Activated naive CD8-positive, alpha-beta T cell (primary cell): Measurements from ENCODE around the gene SPECC1.
"Not testable (repeated sequence)": the region's sequence is repeated elsewhere in the genome, so short reads cannot be mapped to it uniquely, and the experiment has no call there.

Source experiments
- H3K27ac Mint-ChIP-seq: one replicate; pipeline ENCODE4 v1.8.0; 2021; ENCODE audit warnings: mixed read lengths
- H3K27me3 Mint-ChIP-seq: one replicate; pipeline ENCODE4 v1.8.0; 2021; ENCODE audit warnings: mixed read lengths
- H3K36me3 Mint-ChIP-seq: one replicate; pipeline ENCODE4 v1.8.0; 2021; ENCODE audit warnings: mixed read lengths
- H3K4me1 Mint-ChIP-seq: one replicate; pipeline ENCODE4 v1.8.0; 2021; ENCODE audit warnings: low read depth, mixed read lengths
- H3K4me3 Mint-ChIP-seq: one replicate; pipeline ENCODE4 v1.8.0; 2021; ENCODE audit warnings: mild to moderate bottlenecking, mixed read lengths
- H3K9me3 Mint-ChIP-seq: one replicate; pipeline ENCODE4 v1.8.0; 2021; ENCODE audit warnings: low read depth, mixed read lengths

SPECC1 gene

DNA sequence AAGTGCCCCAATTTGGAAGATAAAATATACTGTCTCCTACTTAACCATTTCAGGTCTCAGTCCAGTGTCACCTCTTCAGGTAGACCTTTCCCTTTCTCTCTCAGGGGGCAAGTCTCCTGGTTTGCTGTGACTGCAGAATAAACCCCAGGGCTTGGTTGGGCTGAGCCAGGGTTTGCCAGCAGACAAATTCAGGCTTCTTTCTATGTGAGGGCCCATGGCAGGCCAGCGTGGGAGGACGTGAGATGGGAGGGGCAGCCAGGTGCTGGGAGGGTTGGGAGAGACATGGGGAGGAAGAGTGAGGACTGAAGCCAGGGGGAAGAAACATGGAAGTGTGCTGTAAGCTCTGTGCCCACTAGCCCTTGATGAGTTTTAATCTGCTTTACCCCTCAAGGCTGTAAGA, 163.2 kb downstream of the SPECC1 start:
- no peak overlapping the region for H3K27ac Mint-ChIP-seq
- no peaks in the 10 kb centered on the region for H3K4me1 Mint-ChIP-seq
- no peaks in the 10 kb centered on the region for H3K9me3 Mint-ChIP-seq
- H3K27me3 Mint-ChIP-seq: no peaks in the 10 kb centered on the region
- no peaks in the 10 kb centered on the region for H3K36me3 Mint-ChIP-seq
- H3K4me3 Mint-ChIP-seq: no peak overlapping the region

GRCh38 chr17:20173091-20173490, 163.9 kb downstream of the SPECC1 start:
- H3K27ac Mint-ChIP-seq: no peak overlapping the region
- H3K36me3 Mint-ChIP-seq: no peaks in the 10 kb centered on the region
- no peaks in the 10 kb centered on the region for H3K27me3 Mint-ChIP-seq

DNA sequence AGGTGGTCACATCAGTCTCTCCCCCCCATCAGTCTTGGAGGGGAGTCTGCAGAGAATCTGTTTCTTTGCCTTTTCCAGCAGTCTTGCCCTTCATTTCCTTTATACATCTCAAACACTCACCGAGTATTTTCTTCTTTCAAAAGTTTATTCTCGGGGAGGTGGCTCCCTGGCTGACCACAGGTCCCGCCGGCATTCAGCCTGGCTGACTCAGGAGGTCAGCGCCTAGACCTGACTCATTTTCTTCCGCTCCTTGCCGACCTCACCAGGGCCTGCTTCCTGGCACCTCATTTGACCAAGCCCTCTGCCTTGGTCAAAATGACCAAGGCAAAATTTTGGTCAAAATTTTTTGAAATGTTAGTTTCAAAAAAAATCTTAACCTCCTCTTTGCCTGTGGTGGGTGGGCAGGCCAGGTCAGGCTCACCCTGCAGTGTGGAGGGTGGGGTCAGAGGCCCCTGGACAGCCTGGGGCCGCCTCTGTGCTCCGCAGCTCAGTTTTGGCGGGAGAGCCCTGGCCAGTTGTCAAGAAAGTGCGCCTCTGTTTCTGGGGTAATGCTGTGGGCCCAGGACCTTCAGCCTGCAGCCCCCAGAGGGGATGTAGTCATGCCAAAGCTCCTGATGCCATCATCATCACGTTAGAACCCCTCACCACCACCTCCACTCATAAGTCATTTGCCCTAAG, 165.6 kb downstream of the SPECC1 start:
- H3K36me3 Mint-ChIP-seq: no peaks in the 10 kb centered on the region
- H3K4me3 Mint-ChIP-seq: no peak overlapping the region
- no peaks in the 10 kb centered on the region for H3K9me3 Mint-ChIP-seq
- no peaks in the 10 kb centered on the region for H3K4me1 Mint-ChIP-seq
- no peaks in the 10 kb centered on the region for H3K27me3 Mint-ChIP-seq
- no peak overlapping the region for H3K27ac Mint-ChIP-seq

More at GRCh38 chr17:20173091-20173490, 163.9 kb downstream of the SPECC1 start:
- H3K9me3 Mint-ChIP-seq: no peaks in the 10 kb centered on the region
- no peak overlapping the region for H3K4me3 Mint-ChIP-seq
- H3K4me1 Mint-ChIP-seq: no peaks in the 10 kb centered on the region

GRCh38 chr17:20179041-20179440, 169.9 kb downstream of the SPECC1 start:
- Mint-ChIP-seq H3K36me3 (no peaks in the 10 kb centered on the region), H3K9me3 (no peaks in the 10 kb centered on the region), H3K4me1 (no peaks in the 10 kb centered on the region), H3K27ac (no peak overlapping the region), H3K4me3 (no peak overlapping the region), H3K27me3 (peaks cover 1% of the 10 kb centered on the region)

- H3K27ac Mint-ChIP-seq: no peak overlapping the region
Measured at GRCh38 chr17:20180661-20181060, 171.5 kb downstream of the SPECC1 start.

GRCh38 chr17:20184181-20184580, 175.0 kb downstream of the SPECC1 start:
- Mint-ChIP-seq H3K27me3 (peaks cover 1% of the 10 kb centered on the region), H3K36me3 (no peaks in the 10 kb centered on the region), H3K27ac (no peak overlapping the region), H3K9me3 (no peaks in the 10 kb centered on the region), H3K4me3 (no peak overlapping the region), H3K4me1 (no peaks in the 10 kb centered on the region)

More at GRCh38 chr17:20180661-20181060, 171.5 kb downstream of the SPECC1 start:
- H3K4me1 Mint-ChIP-seq: no peaks in the 10 kb centered on the region
- peaks cover 1% of the 10 kb centered on the region for H3K27me3 Mint-ChIP-seq
- no peaks in the 10 kb centered on the region for H3K9me3 Mint-ChIP-seq
- H3K4me3 Mint-ChIP-seq: no peak overlapping the region
- H3K36me3 Mint-ChIP-seq: no peaks in the 10 kb centered on the region

- Mint-ChIP-seq H3K9me3 (no peaks in the 10 kb centered on the region), H3K4me1 (no peaks in the 10 kb centered on the region), H3K36me3 (no peaks in the 10 kb centered on the region), H3K27me3 (no peaks in the 10 kb centered on the region), H3K4me3 (no peak overlapping the region), H3K27ac (no peak overlapping the region)
Measured at GRCh38 chr17:20184977-20185619, 175.9 kb downstream of the SPECC1 start.

DNA sequence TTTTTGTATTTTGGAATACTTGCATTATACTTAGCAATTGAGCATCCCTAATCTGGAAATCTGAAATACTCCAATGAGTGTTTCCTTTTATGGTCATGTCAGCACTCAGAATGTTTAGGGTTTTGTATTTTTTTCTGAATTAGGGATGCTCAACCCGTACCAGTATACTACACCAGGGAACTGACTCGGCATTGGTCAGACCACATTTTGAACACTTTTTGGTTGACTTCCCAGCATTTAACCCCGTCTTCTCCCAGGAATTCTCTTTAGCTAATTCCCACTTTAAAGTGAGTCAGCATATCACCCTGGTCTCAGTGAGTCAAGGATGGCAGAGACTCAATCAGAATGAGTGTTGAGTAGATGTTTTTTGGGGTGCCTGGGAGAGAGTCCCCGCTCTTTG, 177.9 kb downstream of the SPECC1 start:
- Mint-ChIP-seq H3K4me3 (no peak overlapping the region), H3K27me3 (no peaks in the 10 kb centered on the region), H3K27ac (no peak overlapping the region), H3K4me1 (no peaks in the 10 kb centered on the region), H3K36me3 (no peaks in the 10 kb centered on the region), H3K9me3 (no peaks in the 10 kb centered on the region)

DNA sequence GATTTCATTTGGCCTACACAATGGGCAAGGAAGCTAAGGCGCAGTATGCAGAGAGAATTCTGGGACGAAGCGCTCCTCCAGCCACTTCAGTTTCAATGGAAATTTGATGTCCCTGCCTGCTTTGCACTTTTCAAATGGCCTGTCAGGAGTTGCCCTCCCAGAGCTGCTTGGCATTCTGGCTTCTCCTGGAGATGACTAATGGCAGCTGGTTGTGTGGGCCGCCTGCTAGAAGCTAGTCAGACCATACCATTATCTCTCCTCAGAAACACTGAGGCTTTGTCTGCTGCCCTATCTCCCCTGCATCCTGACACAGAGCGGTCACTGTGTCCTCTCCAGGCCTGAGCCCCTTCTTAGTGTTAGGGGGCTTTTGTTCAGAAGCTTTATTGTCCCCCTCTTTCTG, 180.1 kb downstream of the SPECC1 start:
- Mint-ChIP-seq H3K9me3 (no peaks in the 10 kb centered on the region), H3K27ac (no peak overlapping the region), H3K4me3 (no peak overlapping the region), H3K36me3 (no peaks in the 10 kb centered on the region), H3K4me1 (no peaks in the 10 kb centered on the region), H3K27me3 (no peaks in the 10 kb centered on the region)

GRCh38 chr17:20189979-20190378, 180.8 kb downstream of the SPECC1 start:
- Mint-ChIP-seq H3K4me1 (no peaks in the 10 kb centered on the region), H3K27ac (no peak overlapping the region), H3K9me3 (no peaks in the 10 kb centered on the region), H3K36me3 (no peaks in the 10 kb centered on the region), H3K4me3 (no peak overlapping the region), H3K27me3 (no peaks in the 10 kb centered on the region)

DNA sequence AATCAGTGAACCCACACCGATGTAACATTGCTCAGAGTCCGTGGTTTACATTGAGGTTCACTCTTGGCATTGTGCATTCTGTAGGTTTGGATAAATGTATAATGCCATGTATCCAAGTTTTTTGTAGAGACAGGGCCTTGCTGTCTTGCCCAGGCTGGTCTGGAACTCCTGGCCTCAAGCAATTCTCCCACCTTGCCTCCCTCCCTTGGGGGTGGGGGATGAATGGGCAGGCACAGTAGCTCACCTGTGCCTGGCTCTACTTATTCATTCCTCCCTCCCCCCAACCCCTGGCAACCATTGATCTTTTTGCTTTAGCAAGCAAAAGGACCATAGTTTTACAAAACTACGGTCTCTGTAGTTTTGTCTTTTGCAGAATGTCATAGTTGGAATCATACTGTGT, 181.4 kb downstream of the SPECC1 start:
- H3K4me1 Mint-ChIP-seq: no peaks in the 10 kb centered on the region
- no peak overlapping the region for H3K4me3 Mint-ChIP-seq
- H3K27ac Mint-ChIP-seq: no peak overlapping the region
- no peaks in the 10 kb centered on the region for H3K9me3 Mint-ChIP-seq
- H3K36me3 Mint-ChIP-seq: no peaks in the 10 kb centered on the region
- no peaks in the 10 kb centered on the region for H3K27me3 Mint-ChIP-seq

DNA sequence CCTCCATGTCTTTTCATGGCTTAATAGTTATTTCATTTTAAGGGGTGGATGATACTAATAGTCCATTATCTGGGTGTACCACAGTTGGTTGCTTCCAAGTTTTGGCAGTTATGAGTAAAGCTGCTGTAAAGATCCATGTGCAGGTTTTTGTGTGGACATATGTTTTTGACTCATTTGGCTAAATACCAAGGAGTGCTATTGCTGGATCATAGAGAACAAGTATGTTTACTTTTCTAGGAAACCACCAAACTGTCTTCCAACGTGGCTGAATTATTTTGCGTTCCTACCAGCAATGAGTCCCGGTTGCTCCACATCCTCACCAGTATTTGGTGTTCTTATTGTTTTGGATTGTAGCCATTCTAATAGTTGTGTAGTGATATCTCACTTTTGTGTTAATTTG, 181.9 kb downstream of the SPECC1 start:
- no peaks in the 10 kb centered on the region for H3K27me3 Mint-ChIP-seq
- no peak overlapping the region for H3K27ac Mint-ChIP-seq
- no peaks in the 10 kb centered on the region for H3K9me3 Mint-ChIP-seq
- H3K4me1 Mint-ChIP-seq: no peaks in the 10 kb centered on the region
- H3K4me3 Mint-ChIP-seq: no peak overlapping the region
- H3K36me3 Mint-ChIP-seq: no peaks in the 10 kb centered on the region

- not testable (repeated sequence) for H3K27me3 Mint-ChIP-seq, H3K4me3 Mint-ChIP-seq, H3K36me3 Mint-ChIP-seq, H3K9me3 Mint-ChIP-seq, H3K27ac Mint-ChIP-seq, H3K4me1 Mint-ChIP-seq
Measured at GRCh38 chr17:20196286-20196685, 187.1 kb downstream of the SPECC1 start.

- Mint-ChIP-seq H3K4me3 (no peak overlapping the region), H3K4me1 (no peaks in the 10 kb centered on the region), H3K27ac (no peak overlapping the region), H3K36me3 (peaks cover 6% of the 10 kb centered on the region), H3K27me3 (peaks cover 2% of the 10 kb centered on the region), H3K9me3 (peaks cover 3% of the 10 kb centered on the region)
Measured at GRCh38 chr17:20197272-20197926, 188.2 kb downstream of the SPECC1 start.

DNA sequence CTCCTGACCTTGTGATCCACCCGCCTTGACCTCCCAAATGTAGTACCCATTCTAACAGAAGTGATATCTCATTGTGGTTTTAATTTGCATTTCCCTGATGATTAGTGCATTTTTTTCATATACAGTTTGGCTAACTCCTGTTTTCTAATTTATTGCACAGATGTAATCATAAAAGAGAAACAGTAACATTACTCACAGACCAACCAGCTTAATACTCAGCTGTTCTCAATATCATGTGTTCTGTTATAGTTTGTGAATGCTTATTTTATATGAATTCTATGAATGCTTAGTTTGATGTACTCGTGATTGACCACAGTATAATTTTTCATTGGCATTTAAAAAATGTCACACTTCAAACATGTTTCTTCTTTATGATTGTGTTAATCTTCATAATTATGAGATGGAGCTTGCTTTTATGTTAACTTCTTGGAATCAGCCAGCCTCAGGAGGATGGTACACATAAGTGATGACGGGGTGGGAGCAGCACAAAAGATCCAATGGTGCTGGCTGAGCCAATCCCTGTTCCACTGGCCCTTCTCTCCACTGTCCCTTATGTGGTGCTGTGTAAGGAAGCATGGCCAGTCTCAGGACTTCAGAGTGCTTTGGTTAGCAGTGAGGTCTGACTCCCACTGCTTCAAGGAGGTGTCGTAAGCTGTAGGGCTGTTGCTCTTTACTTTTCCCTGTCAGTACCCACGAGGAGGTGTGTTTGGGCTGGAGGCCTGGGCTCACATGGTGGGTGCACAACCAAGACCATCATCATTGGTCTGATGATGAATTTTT, 191.0 kb downstream of the SPECC1 start:
- H3K4me3 Mint-ChIP-seq: no peak overlapping the region
- H3K4me1 Mint-ChIP-seq: peaks cover 3% of the 10 kb centered on the region
- H3K36me3 Mint-ChIP-seq: peaks cover 6% of the 10 kb centered on the region
- no peak overlapping the region for H3K27ac Mint-ChIP-seq
- H3K9me3 Mint-ChIP-seq: peaks cover 3% of the 10 kb centered on the region
- H3K27me3 Mint-ChIP-seq: peaks cover 2% of the 10 kb centered on the region
